Measurements from ENCODE around the gene PPP2R2C. TPM values are rescaled to one million over a fixed set of nuclear protein-coding genes. Genes with fewer than 3 reads are reported as not detected.

The PPP2R2C gene
- total and polyA plus RNA-seq, 3 experiments from 2014 or later, result not detected

DNA sequence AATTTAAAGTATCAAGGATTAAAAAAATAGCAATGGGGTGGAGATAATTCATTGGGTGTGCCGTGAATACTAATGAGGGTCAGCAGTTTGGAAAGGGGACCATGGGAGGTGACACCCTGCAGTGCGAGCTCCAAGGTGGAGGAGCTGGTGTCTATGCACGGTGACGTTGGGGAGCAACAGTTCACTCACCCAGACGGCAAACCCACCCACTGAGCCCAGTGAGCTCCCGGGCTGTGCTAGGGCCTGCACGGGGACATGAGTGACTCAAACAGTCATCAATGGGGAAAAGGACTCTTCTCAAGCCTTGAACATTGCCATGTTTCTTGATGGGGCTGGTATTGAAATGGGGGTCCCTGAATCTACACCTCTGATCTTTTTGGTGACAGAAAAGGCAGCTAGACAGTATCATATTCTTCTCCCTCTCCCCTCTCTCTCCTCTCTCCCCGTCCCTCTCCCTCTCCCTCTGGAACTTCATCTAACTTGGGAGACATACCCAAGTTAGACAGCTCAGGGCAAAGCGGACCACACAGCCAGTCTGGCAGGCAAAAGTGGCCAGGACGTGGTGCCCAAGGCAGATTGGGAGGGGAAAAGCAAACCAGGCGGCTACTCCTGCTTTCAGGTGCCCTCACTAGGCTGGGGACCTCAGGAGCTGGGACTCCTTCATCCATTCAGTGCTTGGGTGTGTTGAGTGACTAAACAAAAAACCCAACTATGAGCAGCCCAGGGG is 26.3 kb upstream of the PPP2R2C start:
- DNase-seq, result no peak

DNA sequence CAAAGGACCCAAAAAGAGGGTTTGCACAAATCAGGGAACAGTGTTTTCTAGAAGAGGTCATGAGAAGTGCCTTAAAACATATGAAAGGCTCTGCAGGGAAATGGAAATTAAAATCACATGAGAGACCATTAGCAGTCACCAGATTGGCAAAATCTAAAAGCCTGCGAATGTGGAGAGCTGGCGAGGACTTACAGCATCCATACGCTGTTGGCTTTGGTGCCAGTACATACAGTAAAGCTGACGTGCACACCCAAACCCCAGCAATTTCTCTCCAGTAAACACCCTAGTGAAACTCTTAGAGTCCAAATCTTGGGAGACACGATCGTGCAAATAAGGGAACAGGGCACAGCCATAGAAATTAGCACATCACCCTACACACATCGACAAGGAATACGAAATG is 25.4 kb upstream of the PPP2R2C start:
- no peak overlapping the region for H3K27ac ChIP-seq (ENCODE audit: low read depth, low read length)
- Mint-ChIP-seq H3K36me3 (peaks cover 0 to 4% (median 0%) of the 10 kb centered on the region in 3 donors), H3K4me3 (no peak overlapping the region), H3K9me3 (peaks cover 0 to 4% (median 0%) of the 10 kb centered on the region in 5 donors), H3K27me3 (peaks cover 20 to 54% of the 10 kb centered on the region in 2 donors), H3K4me1 (no peaks in the 10 kb centered on the region), H3K27ac (no peak overlapping the region)
- peaks cover 4% of the 10 kb centered on the region for H3K27me3 ChIP-seq (ENCODE audit: insufficient read depth, low read length, poor library complexity, severe bottlenecking)
- no peaks in the 10 kb centered on the region for H3K36me3 ChIP-seq (ENCODE audit: insufficient read depth, low read length)
- POLR2A ChIA-PET, result no interaction called here
- DNase-seq, result no peak
- no peak overlapping the region for H3K4me3 ChIP-seq (ENCODE audit: low read length)
- H3K9me3 ChIP-seq (ENCODE audit: low read length), result no peaks in the 10 kb centered on the region
- CTCF ChIA-PET, result no interaction called here
- H3K4me1 ChIP-seq (ENCODE audit: insufficient read depth, low read length), result no peaks in the 10 kb centered on the region

More for the DNA sequence above, 26.3 kb upstream of the PPP2R2C start:
- peaks cover 18 to 52% of the 10 kb centered on the region in 2 donors for H3K27me3 Mint-ChIP-seq
- peaks cover 0 to 11% (median 0%) of the 10 kb centered on the region in 3 donors for H3K36me3 Mint-ChIP-seq
- Histone ChIP-seq H3K4me1 (ENCODE audit: insufficient read depth, low read length) (no peaks in the 10 kb centered on the region), H3K4me3 (ENCODE audit: low read length) (no peak overlapping the region), H3K9me3 (ENCODE audit: low read length) (no peaks in the 10 kb centered on the region), H3K27me3 (ENCODE audit: insufficient read depth, low read length, poor library complexity, severe bottlenecking) (peaks cover 4% of the 10 kb centered on the region), H3K36me3 (ENCODE audit: insufficient read depth, low read length) (no peaks in the 10 kb centered on the region), H3K27ac (ENCODE audit: low read depth, low read length) (no peak overlapping the region)
- no peak overlapping the region for H3K4me3 Mint-ChIP-seq
- no peak overlapping the region for H3K27ac Mint-ChIP-seq
- POLR2A ChIA-PET, result no interaction called here
- H3K9me3 Mint-ChIP-seq, result peaks cover 0 to 6% (median 2%) of the 10 kb centered on the region in 5 donors
- CTCF ChIA-PET, result no interaction called here
- no peaks in the 10 kb centered on the region for H3K4me1 Mint-ChIP-seq

- Histone ChIP-seq H3K27ac (ENCODE audit: low read depth, low read length) (no peak overlapping the region), H3K36me3 (ENCODE audit: insufficient read depth, low read length) (no peaks in the 10 kb centered on the region), H3K27me3 (ENCODE audit: insufficient read depth, low read length, poor library complexity, severe bottlenecking) (peaks cover 4% of the 10 kb centered on the region), H3K4me3 (ENCODE audit: low read length) (no peak overlapping the region), H3K9me3 (ENCODE audit: low read length) (no peaks in the 10 kb centered on the region), H3K4me1 (ENCODE audit: insufficient read depth, low read length) (no peaks in the 10 kb centered on the region)
- Mint-ChIP-seq H3K36me3 (peaks cover 0 to 3% (median 0%) of the 10 kb centered on the region in 3 donors), H3K27me3 (peaks cover 16 to 52% of the 10 kb centered on the region in 2 donors), H3K4me3 (no peak overlapping the region), H3K27ac (no peak overlapping the region), H3K9me3 (peaks cover 0 to 4% (median 0%) of the 10 kb centered on the region in 5 donors), H3K4me1 (no peaks in the 10 kb centered on the region)
- no peak for DNase-seq
- CTCF ChIA-PET, result no interaction called here
- POLR2A ChIA-PET, result no interaction called here
Observed at GRCh38 chr4:6495736-6496135, 23.3 kb upstream of the PPP2R2C start.

DNA sequence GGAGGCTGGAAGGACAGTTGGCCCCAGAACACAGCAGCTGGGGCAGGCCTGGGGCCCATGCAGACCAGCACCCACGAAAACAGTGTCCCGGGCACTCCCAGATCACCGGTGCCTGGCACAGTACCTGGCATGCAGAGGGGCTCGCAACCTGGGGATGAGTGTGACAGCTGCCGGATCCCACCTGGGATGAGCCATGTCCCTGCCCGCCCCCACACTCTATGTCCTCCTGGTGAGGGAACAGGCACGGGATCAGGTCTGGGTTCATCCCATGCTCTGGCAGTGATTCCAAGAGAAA is 22.8 kb upstream of the PPP2R2C start:
- Histone ChIP-seq H3K9me3 (ENCODE audit: low read length) (no peaks in the 10 kb centered on the region), H3K27ac (ENCODE audit: low read depth, low read length) (no peak overlapping the region), H3K27me3 (ENCODE audit: insufficient read depth, low read length, poor library complexity, severe bottlenecking) (peaks cover 4% of the 10 kb centered on the region), H3K4me3 (ENCODE audit: low read length) (no peak overlapping the region), H3K36me3 (ENCODE audit: insufficient read depth, low read length) (no peaks in the 10 kb centered on the region), H3K4me1 (ENCODE audit: insufficient read depth, low read length) (no peaks in the 10 kb centered on the region)
- Mint-ChIP-seq H3K27me3 (peaks cover 18 to 53% of the 10 kb centered on the region in 2 donors), H3K4me1 (no peaks in the 10 kb centered on the region), H3K4me3 (no peak overlapping the region), H3K9me3 (peaks cover 0 to 4% (median 0%) of the 10 kb centered on the region in 5 donors), H3K36me3 (peaks cover 0 to 3% (median 0%) of the 10 kb centered on the region in 3 donors), H3K27ac (no peak overlapping the region)
- POLR2A ChIA-PET, result no interaction called here
- DNase-seq, result no peak
- CTCF ChIA-PET, result no interaction called here

- Histone ChIP-seq H3K9me3 (ENCODE audit: low read length) (no peaks in the 10 kb centered on the region), H3K4me1 (ENCODE audit: insufficient read depth, low read length) (no peaks in the 10 kb centered on the region), H3K27me3 (ENCODE audit: insufficient read depth, low read length, poor library complexity, severe bottlenecking) (peaks cover 4% of the 10 kb centered on the region), H3K27ac (ENCODE audit: low read depth, low read length) (no peak overlapping the region), H3K36me3 (ENCODE audit: insufficient read depth, low read length) (no peaks in the 10 kb centered on the region), H3K4me3 (ENCODE audit: low read length) (no peak overlapping the region)
- ChIA-PET CTCF (no interaction called here), POLR2A (no interaction called here)
- Mint-ChIP-seq H3K4me1 (no peaks in the 10 kb centered on the region), H3K9me3 (peaks cover 0 to 4% (median 0%) of the 10 kb centered on the region in 5 donors), H3K27me3 (peaks cover 18 to 51% of the 10 kb centered on the region in 2 donors), H3K4me3 (no peak overlapping the region), H3K36me3 (peaks cover 0 to 3% (median 0%) of the 10 kb centered on the region in 3 donors), H3K27ac (no peak overlapping the region)
- no peak for DNase-seq
Observed at GRCh38 chr4:6494431-6495295, 22.2 kb upstream of the PPP2R2C start.

- H3K9me3 ChIP-seq (ENCODE audit: low read length), result no peaks in the 10 kb centered on the region
- Mint-ChIP-seq H3K27ac (no peak overlapping the region), H3K4me3 (no peak overlapping the region), H3K27me3 (peaks cover 18 to 58% of the 10 kb centered on the region in 2 donors), H3K9me3 (peaks cover 0 to 6% (median 2%) of the 10 kb centered on the region in 5 donors), H3K36me3 (peaks cover 0 to 6% (median 0%) of the 10 kb centered on the region in 3 donors), H3K4me1 (no peaks in the 10 kb centered on the region)
- H3K4me3 ChIP-seq (ENCODE audit: low read length), result no peak overlapping the region
- H3K36me3 ChIP-seq (ENCODE audit: insufficient read depth, low read length), result no peaks in the 10 kb centered on the region
- H3K27me3 ChIP-seq (ENCODE audit: insufficient read depth, low read length, poor library complexity, severe bottlenecking), result peaks cover 4% of the 10 kb centered on the region
- ChIA-PET CTCF (no interaction called here), POLR2A (no interaction called here)
- DNase-seq, result no peak
- no peaks in the 10 kb centered on the region for H3K4me1 ChIP-seq (ENCODE audit: insufficient read depth, low read length)
- H3K27ac ChIP-seq (ENCODE audit: low read depth, low read length), result no peak overlapping the region
Observed at GRCh38 chr4:6493658-6494304, 21.4 kb upstream of the PPP2R2C start.

DNA sequence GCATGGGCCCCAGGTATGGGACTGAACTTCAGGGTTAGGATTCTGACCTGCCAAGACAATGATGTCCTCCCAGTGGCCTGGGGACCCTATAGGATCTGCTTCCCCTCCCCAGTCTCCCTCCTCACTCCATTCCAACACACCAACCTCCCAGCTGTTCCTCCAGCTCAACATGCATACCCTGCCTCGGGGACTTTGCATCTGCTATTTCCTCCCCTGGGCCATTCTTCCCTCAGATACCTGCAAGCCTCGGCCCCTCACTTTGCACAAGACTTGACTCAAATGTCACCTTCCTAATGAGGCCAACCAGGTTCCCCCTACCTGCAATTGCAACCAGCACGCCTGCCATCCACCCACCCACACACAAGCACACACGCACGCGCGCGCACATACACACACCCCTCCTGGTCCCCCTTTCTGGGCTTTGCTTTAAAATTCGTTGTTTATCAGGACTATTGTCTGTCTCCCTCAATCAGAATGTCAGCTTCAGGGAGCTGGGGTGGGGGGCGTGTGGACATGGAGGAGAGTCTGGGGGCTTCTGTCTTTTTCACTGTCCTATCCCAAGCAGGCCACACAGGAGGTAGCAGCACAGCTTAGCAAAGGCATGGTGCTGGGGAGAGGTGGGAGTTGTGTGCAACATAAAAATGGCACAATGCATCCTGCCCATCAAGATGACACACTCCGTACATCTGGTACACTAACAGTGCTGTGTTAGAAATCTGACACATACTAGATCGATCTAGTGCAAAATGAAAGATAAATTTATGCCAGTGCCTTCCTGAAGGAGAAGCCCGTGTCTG is 20.6 kb upstream of the PPP2R2C start:
- H3K4me1 Mint-ChIP-seq, result no peaks in the 10 kb centered on the region
- CTCF ChIA-PET, result no interaction called here
- DNase-seq, result no peak

More for the DNA sequence above, 20.6 kb upstream of the PPP2R2C start:
- no peaks in the 10 kb centered on the region for H3K9me3 ChIP-seq (ENCODE audit: low read length)
- peaks cover 2 to 6% (median 5%) of the 10 kb centered on the region in 5 donors for H3K9me3 Mint-ChIP-seq
- H3K36me3 Mint-ChIP-seq, result peaks cover 0 to 6% (median 0%) of the 10 kb centered on the region in 3 donors
- H3K27ac ChIP-seq (ENCODE audit: low read depth, low read length), result no peak overlapping the region
- no peak overlapping the region for H3K4me3 ChIP-seq (ENCODE audit: low read length)
- H3K27me3 Mint-ChIP-seq, result peaks cover 18 to 57% of the 10 kb centered on the region in 2 donors
- peaks cover 4% of the 10 kb centered on the region for H3K27me3 ChIP-seq (ENCODE audit: insufficient read depth, low read length, poor library complexity, severe bottlenecking)
- no peak overlapping the region for H3K4me3 Mint-ChIP-seq
- H3K4me1 ChIP-seq (ENCODE audit: insufficient read depth, low read length), result no peaks in the 10 kb centered on the region
- POLR2A ChIA-PET, result no interaction called here
- no peaks in the 10 kb centered on the region for H3K36me3 ChIP-seq (ENCODE audit: insufficient read depth, low read length)
- H3K27ac Mint-ChIP-seq, result peak overlapping the region in 1 of 8 donors; percentile 47
